GM19238 (cell line): ENCODE results near the gene KCNJ6.
"Not testable (repeated sequence)": the region's sequence is repeated elsewhere in the genome, so short reads cannot be mapped to it uniquely, and the experiment has no call there.

Experiments
- DNase-seq: peaks from one replicate; pipeline ENCODE4 v3.0.0; 2011; ENCODE audit warnings: low spot score; ENCODE audit not compliant: insufficient read length

Gene KCNJ6

GRCh38 chr21:37916310-37917051, at the start of gene KCNJ6:
TSS of gene KCNJ6 (minus strand) at chr21:37916457. CDS start at chr21:37840682, 75,775 bp downstream.
- DNase-seq = no peak

- no peak for DNase-seq
These were observed 49.0 kb upstream of the KCNJ6 start for GRCh38 chr21:37965088-37965805.

GRCh38 chr21:37958537-37958936, 42.3 kb upstream of the KCNJ6 start:
- no peak for DNase-seq

GRCh38 chr21:37956772-37957171, 40.5 kb upstream of the KCNJ6 start:
- DNase-seq = no peak

GRCh38 chr21:37945036-37945435, 28.8 kb upstream of the KCNJ6 start:
- DNase-seq = no peak

GRCh38 chr21:37944496-37944895, 28.2 kb upstream of the KCNJ6 start:
- no peak for DNase-seq

GRCh38 chr21:37940691-37941090, 24.4 kb upstream of the KCNJ6 start:
- no peak for DNase-seq

- DNase-seq = no peak
These were observed 23.6 kb upstream of the KCNJ6 start for GRCh38 chr21:37939838-37940237.

- no peak for DNase-seq
These were observed 23.0 kb upstream of the KCNJ6 start for GRCh38 chr21:37939251-37939650.

GRCh38 chr21:37937668-37938067, 21.4 kb upstream of the KCNJ6 start:
- DNase-seq = no peak

GRCh38 chr21:37936010-37936785, 19.9 kb upstream of the KCNJ6 start:
- DNase-seq = no peak

- DNase-seq = no peak
These were observed 16.7 kb upstream of the KCNJ6 start for GRCh38 chr21:37932936-37933335.

GRCh38 chr21:37927711-37928110, 11.5 kb upstream of the KCNJ6 start:
- DNase-seq = no peak

GRCh38 chr21:37921091-37921490, 4.8 kb upstream of the KCNJ6 start:
- no peak for DNase-seq

GRCh38 chr21:37920302-37920701, 4.0 kb upstream of the KCNJ6 start:
- not testable (repeated sequence) for DNase-seq

GRCh38 chr21:37917612-37918011, 1.4 kb upstream of the KCNJ6 start:
- no peak for DNase-seq

- no peak for DNase-seq
These were observed 332 bp downstream of the KCNJ6 start for GRCh38 chr21:37915941-37916309.

- no peak for DNase-seq
These were observed 753 bp downstream of the KCNJ6 start for GRCh38 chr21:37915497-37915911.

GRCh38 chr21:37912616-37913015, 3.6 kb downstream of the KCNJ6 start:
- DNase-seq = no peak

- no peak for DNase-seq
These were observed 6.3 kb downstream of the KCNJ6 start for GRCh38 chr21:37909936-37910335.

GRCh38 chr21:37908691-37909090, 7.6 kb downstream of the KCNJ6 start:
- no peak for DNase-seq

- DNase-seq = no peak
These were observed 9.2 kb downstream of the KCNJ6 start for GRCh38 chr21:37907076-37907475.
